ENCODE data around the gene ATP11C.

The ATP11C gene

GRCh38 chrX:139798701-139799100 lies 134.2 kb downstream of the ATP11C start:
- DNase-seq: no peak

GRCh38 chrX:139795196-139795595 lies 137.7 kb downstream of the ATP11C start:
- DNase-seq: no peak

GRCh38 chrX:139787601-139788000 lies 145.3 kb downstream of the ATP11C start:
- no peak for DNase-seq

GRCh38 chrX:139784807-139785206 lies 148.0 kb downstream of the ATP11C start:
- DNase-seq: no peak

GRCh38 chrX:139783959-139784358 lies 148.9 kb downstream of the ATP11C start:
- DNase-seq: no peak

- no peak for DNase-seq
These were observed 149.8 kb downstream of the ATP11C start for GRCh38 chrX:139783030-139783429.

GRCh38 chrX:139776599-139776998 lies 156.3 kb downstream of the ATP11C start:
- DNase-seq: no peak

GRCh38 chrX:139770366-139770765 lies 162.5 kb downstream of the ATP11C start:
- no peak for DNase-seq

- DNase-seq: no peak
These were observed 166.3 kb downstream of the ATP11C start for GRCh38 chrX:139766545-139766983.

- no peak for DNase-seq
These were observed 170.3 kb downstream of the ATP11C start for GRCh38 chrX:139762400-139763183.

GRCh38 chrX:139759637-139760036 lies 173.2 kb downstream of the ATP11C start:
- DNase-seq: no peak

GRCh38 chrX:139758809-139759208 lies 174.0 kb downstream of the ATP11C start:
- DNase-seq: no peak

- DNase-seq: no peak
These were observed 174.6 kb downstream of the ATP11C start for GRCh38 chrX:139758250-139758649.

- no peak for DNase-seq
These were observed 181.8 kb downstream of the ATP11C start for GRCh38 chrX:139751053-139751452.

- DNase-seq: no peak
These were observed 182.5 kb downstream of the ATP11C start for GRCh38 chrX:139750390-139750789.

- no peak for DNase-seq
These were observed 193.7 kb downstream of the ATP11C start for GRCh38 chrX:139739138-139739537.

- no peak for DNase-seq
These were observed 194.3 kb downstream of the ATP11C start for GRCh38 chrX:139738581-139738980.

- DNase-seq: no peak
These were observed 196.7 kb downstream of the ATP11C start for GRCh38 chrX:139736151-139736550.

- no peak for DNase-seq
These were observed 197.9 kb downstream of the ATP11C start for GRCh38 chrX:139734996-139735395.

- DNase-seq: no peak
These were observed 207.1 kb downstream of the ATP11C start for GRCh38 chrX:139725720-139726119.

- DNase-seq: no peak
These were observed 208.2 kb downstream of the ATP11C start for GRCh38 chrX:139724626-139725025.

GRCh38 chrX:139720979-139721378 lies 211.9 kb downstream of the ATP11C start:
- no peak for DNase-seq

GRCh38 chrX:139720136-139720535 lies 212.7 kb downstream of the ATP11C start:
- no peak for DNase-seq

- no peak for DNase-seq
These were observed 224.8 kb downstream of the ATP11C start, which contains the start of gene MCF2 for GRCh38 chrX:139708067-139708466. TSS of gene MCF2 (minus strand) at chrX:139708167. CDS start at chrX:139651744, 56,423 bp downstream.

- DNase-seq: no peak
These were observed 230.2 kb downstream of the ATP11C start for GRCh38 chrX:139702658-139703057.
